Transverse colon (tissue), 4 donors: ENCODE results near the gene DBNDD1. TPM values are rescaled to one million over a fixed set of nuclear protein-coding genes. Genes with fewer than 3 reads are reported as not detected.
"Not testable (repeated sequence)": the region's sequence is repeated elsewhere in the genome, so short reads cannot be mapped to it uniquely, and the experiment has no call there.

ENCODE experiments used
- DNase-seq: peaks from one replicate; pipeline ENCODE4 v3.0.0-alpha.2; 2019
- H3K27ac ChIP-seq, 4 donors: fragments of 200-600 bp; sonication (generic); 2 replicates each; pipeline ENCODE4 v1.5.1; 2016 to 2018; ENCODE audit warnings: inconsistent platforms in 4 of 4
- H3K27me3 ChIP-seq: fragments of 200-600 bp; sonication (generic); 2 replicates; pipeline ENCODE4 v1.5.1; 2017; ENCODE audit warnings: inconsistent platforms
- H3K36me3 ChIP-seq, 4 donors: fragments of 200-600 bp; sonication (generic); 2 replicates each; pipeline ENCODE4 v1.5.1; 2017 to 2019; ENCODE audit warnings: inconsistent platforms in 4 of 4
- H3K4me1 ChIP-seq, 4 donors: fragments of 200-600 bp; sonication (generic); 2 replicates each; pipeline ENCODE4 v1.5.1; 2017 to 2020; ENCODE audit warnings: inconsistent platforms in 4 of 4
- H3K4me3 ChIP-seq, 4 donors: fragments of 200-600 bp; sonication (generic); 1 replicate in 1 of 4; 2 replicates in 3 of 4; pipeline versions ENCODE4 v1.5.1 to v1.6.1; 2017 to 2019; ENCODE audit warnings: inconsistent platforms in 4 of 4
- H3K9me3 ChIP-seq, 2 donors: fragments of 200-600 bp; sonication (generic); 2 replicates each; pipeline ENCODE4 v1.5.1; 2017 to 2019; ENCODE audit warnings: inconsistent platforms in 2 of 2
- CTCF ChIP-seq, 5 experiments: fragments of 200-600 bp in 3 of 5; fragments of 450-650 bp in 2 of 5; sonication (generic) in 3 of 5; IDR thresholded peaks; 1 replicate in 2 of 5; 2 replicates in 3 of 5; pipeline ENCODE4 v1.5.1; 2016 to 2017; ENCODE audit warnings: antibody characterized with exemption in 5 of 5, inconsistent platforms in 3 of 5, mild to moderate bottlenecking in 2 of 5, moderate library complexity in 1 of 5
- EP300 ChIP-seq: sonication (generic); formaldehyde crosslinking; IDR thresholded peaks from one replicate; pipeline ENCODE4 v1.6.1; 2017; ENCODE audit warnings: antibody characterized with exemption, low read depth
- POLR2A ChIP-seq: fragments of 450-650 bp; IDR thresholded peaks from one replicate; pipeline ENCODE4 v1.6.1; 2016; ENCODE audit warnings: antibody characterized with exemption, mild to moderate bottlenecking, moderate library complexity
- POLR2AphosphoS5 ChIP-seq, 3 donors: sonication (generic); formaldehyde crosslinking; IDR thresholded peaks; one replicate each; pipeline ENCODE4 v1.6.1; 2016; ENCODE audit warnings: antibody characterized with exemption in 3 of 3
- WGBS, 2 donors: methylation state at CpG; one replicate each; pipeline ENCODE4 v1.1.5; 2018; ENCODE audit warnings: low coverage in 1 of 2; 5-methylcytosine and 5-hydroxymethylcytosine counted together
- in situ Hi-C, 4 donors: fragments of 200-750 bp; cut with MboI; loops; one replicate each; pipeline versions ENCODE4 v1.15.0 to v1.15.1; 2017; ENCODE audit warnings: low sequenced_read_pairs in 3 of 4, low pct_ligation_motif_present in 1 of 4, low pct_unique_long_range_greater_than_20kb in 1 of 4
- intact Hi-C: fragments of 100-400 bp; cut with DNase I; formaldehyde crosslinking; loops from one replicate; pipeline ENCODE4 v1.15.1; 2023; ENCODE audit warnings: low total_unique reads
- total RNA-seq, 4 donors: library from RNA; depleted of rRNA; stranded (reverse); fragments of >200 nt; gene quantifications; one replicate each; pipeline ENCODE4 v1.1.0, GENCODE V29; 2016

Gene DBNDD1
- total RNA-seq, 4 donors from 2014 or later, result 6.8 to 33.7 (median 14.2) TPM

- 59% methylated on average over 8 of the region's 8 CpGs; no CpG with 5 or more reads in 1 of the 2 donors for WGBS, 2 donors
- H3K36me3 ChIP-seq, intact Hi-C loops, H3K4me3 ChIP-seq, H3K4me1 ChIP-seq, in situ Hi-C loops, H3K27me3 ChIP-seq, H3K9me3 ChIP-seq: not testable (repeated sequence)
- peak overlapping the region; percentile 14 to 54 (median 36) for H3K27ac ChIP-seq
- DNase-seq, result peak; percentile 31
Observed at GRCh38 chr16:89994721-89995474, 24.4 kb downstream of the DBNDD1 start.

GRCh38 chr16:89994389-89994720 lies 24.9 kb downstream of the DBNDD1 start:
- Histone ChIP-seq H3K9me3 (no peaks in the 10 kb centered on the region), H3K36me3 (peaks cover 0 to 8% (median 0%) of the 10 kb centered on the region in 4 donors), H3K27ac (peak overlapping the region; percentile 22 to 54 (median 37)), H3K27me3 (no peaks in the 10 kb centered on the region), H3K4me3 (no peak overlapping the region), H3K4me1 (no peaks in the 10 kb centered on the region)
- no peak for DNase-seq
- in situ Hi-C loops (no loop called here), intact Hi-C loops (no loop called here)
- 84 to 91% methylated on average over 4 to 7 of the region's 7 CpGs for WGBS, 2 donors
- no peak for TF ChIP-seq POLR2AphosphoS5 (IDR thresholded peaks at IDR 0.05)
- no peak for TF ChIP-seq EP300
- TF ChIP-seq CTCF (IDR thresholded peaks at IDR 0.05), result no peak
- no peak for TF ChIP-seq POLR2A

- Histone ChIP-seq H3K27me3 (no peaks in the 10 kb centered on the region), H3K4me3 (no peak overlapping the region), H3K36me3 (peaks cover 0 to 8% (median 2%) of the 10 kb centered on the region in 4 donors), H3K27ac (peak overlapping the region; percentile 22 to 54 (median 37)), H3K4me1 (no peaks in the 10 kb centered on the region), H3K9me3 (no peaks in the 10 kb centered on the region)
- TF ChIP-seq EP300 (no peak), POLR2AphosphoS5 (IDR thresholded peaks at IDR 0.05) (no peak), CTCF (IDR thresholded peaks at IDR 0.05) (no peak), POLR2A (no peak)
- 90 to 93% methylated on average over 3 to 7 of the region's 7 CpGs for WGBS, 2 donors
- intact Hi-C loops (no loop called here), in situ Hi-C loops (no loop called here)
- no peak for DNase-seq
Observed at GRCh38 chr16:89993971-89994370, 25.3 kb downstream of the DBNDD1 start.

GRCh38 chr16:89993377-89993776 lies 25.9 kb downstream of the DBNDD1 start:
- intact Hi-C loops (no loop called here), in situ Hi-C loops (no loop called here)
- Histone ChIP-seq H3K4me3 (no peak overlapping the region), H3K27me3 (no peaks in the 10 kb centered on the region), H3K4me1 (no peaks in the 10 kb centered on the region), H3K9me3 (no peaks in the 10 kb centered on the region), H3K27ac (peak overlapping the region in 1 of 4 donors; percentile 22), H3K36me3 (peaks cover 0 to 8% (median 3%) of the 10 kb centered on the region in 4 donors)
- no peak for DNase-seq
- 100% methylated on average over 4 of the region's 4 CpGs; no CpG with 5 or more reads in 1 of the 2 donors for WGBS, 2 donors
- TF ChIP-seq POLR2A, result no peak
- no peak for TF ChIP-seq EP300
- no peak for TF ChIP-seq CTCF (IDR thresholded peaks at IDR 0.05)
- no peak for TF ChIP-seq POLR2AphosphoS5 (IDR thresholded peaks at IDR 0.05)
